ENCODE results near the gene ZNF664.

DNA sequence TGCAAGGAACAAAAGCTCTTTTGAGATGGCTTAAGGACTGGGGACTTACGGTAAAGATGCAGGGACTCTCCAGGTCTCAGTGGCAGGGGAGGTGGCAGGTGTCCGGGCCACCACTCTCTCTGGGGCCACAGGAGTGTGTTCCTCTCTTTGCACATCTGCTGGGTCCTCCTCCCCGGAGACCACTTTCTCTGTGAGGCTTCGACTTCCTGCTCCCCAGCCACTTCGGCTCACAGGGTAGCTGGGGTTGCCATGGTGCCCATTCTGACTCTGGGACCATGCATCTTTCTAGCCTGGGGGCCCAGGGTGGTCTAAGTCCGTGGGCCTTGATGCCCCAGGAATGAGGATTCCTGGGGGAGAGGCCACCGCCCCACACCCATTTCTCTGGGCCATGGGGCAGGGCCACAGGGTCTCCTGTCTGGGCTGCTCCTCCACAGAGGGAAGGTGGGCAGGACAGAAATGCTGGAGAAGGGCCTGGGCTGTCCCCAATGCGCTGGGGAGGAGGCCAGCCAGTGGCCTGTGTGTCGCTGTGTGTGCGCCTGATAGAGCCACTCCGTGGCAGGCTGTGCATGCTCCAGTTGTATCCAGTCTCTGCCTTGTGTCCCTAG is 38.9 kb upstream of the ZNF664 start:
- TF ChIP-seq, protein P1, sequence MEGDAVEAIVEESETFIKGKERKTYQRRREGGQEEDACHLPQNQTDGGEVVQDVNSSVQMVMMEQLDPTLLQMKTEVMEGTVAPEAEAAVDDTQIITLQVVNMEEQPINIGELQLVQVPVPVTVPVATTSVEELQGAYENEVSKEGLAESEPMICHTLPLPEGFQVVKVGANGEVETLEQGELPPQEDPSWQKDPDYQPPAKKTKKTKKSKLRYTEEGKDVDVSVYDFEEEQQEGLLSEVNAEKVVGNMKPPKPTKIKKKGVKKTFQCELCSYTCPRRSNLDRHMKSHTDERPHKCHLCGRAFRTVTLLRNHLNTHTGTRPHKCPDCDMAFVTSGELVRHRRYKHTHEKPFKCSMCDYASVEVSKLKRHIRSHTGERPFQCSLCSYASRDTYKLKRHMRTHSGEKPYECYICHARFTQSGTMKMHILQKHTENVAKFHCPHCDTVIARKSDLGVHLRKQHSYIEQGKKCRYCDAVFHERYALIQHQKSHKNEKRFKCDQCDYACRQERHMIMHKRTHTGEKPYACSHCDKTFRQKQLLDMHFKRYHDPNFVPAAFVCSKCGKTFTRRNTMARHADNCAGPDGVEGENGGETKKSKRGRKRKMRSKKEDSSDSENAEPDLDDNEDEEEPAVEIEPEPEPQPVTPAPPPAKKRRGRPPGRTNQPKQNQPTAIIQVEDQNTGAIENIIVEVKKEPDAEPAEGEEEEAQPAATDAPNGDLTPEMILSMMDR (IDR thresholded peaks at IDR 0.05), result no peak
- no peak for TF ChIP-seq POLR2A (IDR thresholded peaks at IDR 0.05)

All from lower leg skin (tissue), 3 donors.